ENCODE data around the gene VWDE.

Gene VWDE

DNA sequence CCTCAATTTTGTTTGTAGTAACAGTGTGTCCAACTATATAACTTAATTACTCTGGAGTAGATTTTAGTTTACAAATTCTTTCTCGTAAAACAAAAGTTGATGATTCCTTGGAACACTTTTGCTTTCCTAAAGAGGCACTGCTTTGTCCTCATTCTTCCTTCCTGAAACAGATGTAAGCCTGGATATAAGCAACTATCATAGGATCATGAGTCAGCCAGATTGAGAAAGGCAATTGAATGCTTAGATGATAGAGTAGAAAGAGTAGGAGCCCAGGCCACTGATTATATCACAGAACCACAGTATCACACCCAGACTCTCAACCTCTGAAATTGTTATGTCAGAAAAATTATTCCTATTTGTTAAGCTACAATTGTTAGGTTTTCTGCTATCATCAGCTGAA lies 122.6 kb downstream of the VWDE start:
- peak; percentile 44 for DNase-seq

Data from NCI-H226 (cell line).